ENCODE data around the gene PTPRM.

PTPRM gene

DNA sequence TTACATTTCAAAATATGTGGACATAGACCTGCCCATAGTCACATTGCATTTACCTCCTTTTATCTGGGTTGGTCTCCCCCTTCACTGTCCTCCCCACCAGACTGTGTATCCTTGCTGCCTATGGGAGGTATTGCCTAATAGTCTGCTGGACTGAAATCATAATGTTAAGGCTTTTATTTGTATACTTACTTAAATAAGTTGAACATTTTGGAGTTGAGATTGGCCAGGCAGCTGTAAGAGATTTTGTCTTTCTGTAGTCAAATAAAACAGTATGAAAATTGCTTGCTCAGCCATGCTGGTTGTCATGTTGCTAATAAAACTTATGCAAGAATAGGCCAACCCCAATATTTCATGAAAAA lies 280.9 kb downstream of the PTPRM start:
- 0 out of 2 replicates have a peak, but pooled peaks cover 4% of the 10 kb centered on the region for H3K9me3 ChIP-seq (ENCODE audit: control insufficient read depth, insufficient read depth, low read length)
- no peaks in the 10 kb centered on the region for H4K20me1 ChIP-seq (ENCODE audit: control insufficient read depth, insufficient read depth, low read depth, low read length)
- H3F3A ChIP-seq (ENCODE audit: control insufficient read depth, insufficient read depth) = no peaks in the 10 kb centered on the region
- no peaks in the 10 kb centered on the region for H3K36me3 ChIP-seq (ENCODE audit: control insufficient read depth, low read length)
- H3K4me2 ChIP-seq (ENCODE audit: low read length) = no peak overlapping the region
- H3K4me3 ChIP-seq (ENCODE audit: low read length) = no peak overlapping the region
- TF ChIP-seq, protein P1, sequence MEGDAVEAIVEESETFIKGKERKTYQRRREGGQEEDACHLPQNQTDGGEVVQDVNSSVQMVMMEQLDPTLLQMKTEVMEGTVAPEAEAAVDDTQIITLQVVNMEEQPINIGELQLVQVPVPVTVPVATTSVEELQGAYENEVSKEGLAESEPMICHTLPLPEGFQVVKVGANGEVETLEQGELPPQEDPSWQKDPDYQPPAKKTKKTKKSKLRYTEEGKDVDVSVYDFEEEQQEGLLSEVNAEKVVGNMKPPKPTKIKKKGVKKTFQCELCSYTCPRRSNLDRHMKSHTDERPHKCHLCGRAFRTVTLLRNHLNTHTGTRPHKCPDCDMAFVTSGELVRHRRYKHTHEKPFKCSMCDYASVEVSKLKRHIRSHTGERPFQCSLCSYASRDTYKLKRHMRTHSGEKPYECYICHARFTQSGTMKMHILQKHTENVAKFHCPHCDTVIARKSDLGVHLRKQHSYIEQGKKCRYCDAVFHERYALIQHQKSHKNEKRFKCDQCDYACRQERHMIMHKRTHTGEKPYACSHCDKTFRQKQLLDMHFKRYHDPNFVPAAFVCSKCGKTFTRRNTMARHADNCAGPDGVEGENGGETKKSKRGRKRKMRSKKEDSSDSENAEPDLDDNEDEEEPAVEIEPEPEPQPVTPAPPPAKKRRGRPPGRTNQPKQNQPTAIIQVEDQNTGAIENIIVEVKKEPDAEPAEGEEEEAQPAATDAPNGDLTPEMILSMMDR (IDR thresholded peaks at IDR 0.05; ENCODE audit: low read depth, low read length, poor library complexity, severe bottlenecking) = no peak
- no peak for TF ChIP-seq EZH2phosphoT487 (IDR thresholded peaks at IDR 0.05; ENCODE audit: borderline replicate concordance, low read length)
- H3K27ac ChIP-seq (ENCODE audit: low read depth, low read length) = no peak overlapping the region
- no peaks in the 10 kb centered on the region for H3K9me2 ChIP-seq (replicated peaks; ENCODE audit: control insufficient read depth, low read length)
- no peaks in the 10 kb centered on the region for H3K4me1 ChIP-seq (ENCODE audit: control insufficient read depth, low read length)
- H3K27me3 ChIP-seq (ENCODE audit: control insufficient read depth, low read length) = no peaks in the 10 kb centered on the region
- H3K79me2 ChIP-seq (ENCODE audit: control insufficient read depth, low read length) = no peaks in the 10 kb centered on the region

DNA sequence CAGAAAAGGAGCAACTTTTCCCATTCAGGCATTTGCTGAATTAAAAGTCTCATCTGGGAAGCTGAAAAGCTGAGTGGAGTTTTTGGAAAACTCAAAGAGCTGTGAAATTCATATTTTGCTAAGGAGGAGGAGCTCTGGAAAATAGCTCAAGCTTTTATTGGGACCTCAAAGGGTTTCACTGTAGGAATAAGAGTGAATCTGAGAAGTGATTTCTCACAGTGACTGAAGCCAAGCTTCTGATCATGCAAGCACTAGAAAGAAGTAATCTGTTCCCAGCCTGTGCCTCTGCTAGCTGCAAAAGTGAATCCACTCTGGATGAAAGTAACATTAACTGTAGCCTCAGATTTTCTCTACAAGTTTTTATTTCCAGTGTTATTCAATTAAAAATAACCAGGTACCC lies 283.3 kb downstream of the PTPRM start:
- Histone ChIP-seq H3K4me1 (ENCODE audit: control insufficient read depth, low read length) (no peaks in the 10 kb centered on the region), H3K27me3 (ENCODE audit: control insufficient read depth, low read length) (no peaks in the 10 kb centered on the region), H3K9me3 (ENCODE audit: control insufficient read depth, insufficient read depth, low read length) (no peaks in the 10 kb centered on the region), H3K27ac (ENCODE audit: low read depth, low read length) (no peak overlapping the region), H3K4me3 (ENCODE audit: low read length) (no peak overlapping the region), H3K79me2 (ENCODE audit: control insufficient read depth, low read length) (no peaks in the 10 kb centered on the region), H3K36me3 (ENCODE audit: control insufficient read depth, low read length) (no peaks in the 10 kb centered on the region), H3K9me2 (replicated peaks; ENCODE audit: control insufficient read depth, low read length) (no peaks in the 10 kb centered on the region), H3K4me2 (ENCODE audit: low read length) (no peak overlapping the region), H4K20me1 (ENCODE audit: control insufficient read depth, insufficient read depth, low read depth, low read length) (no peaks in the 10 kb centered on the region), H3F3A (ENCODE audit: control insufficient read depth, insufficient read depth) (no peaks in the 10 kb centered on the region)
- TF ChIP-seq EZH2phosphoT487 (IDR thresholded peaks at IDR 0.05; ENCODE audit: borderline replicate concordance, low read length) = no peak
- TF ChIP-seq, protein P1 (IDR thresholded peaks at IDR 0.05; ENCODE audit: low read depth, low read length, poor library complexity, severe bottlenecking) = no peak

DNA sequence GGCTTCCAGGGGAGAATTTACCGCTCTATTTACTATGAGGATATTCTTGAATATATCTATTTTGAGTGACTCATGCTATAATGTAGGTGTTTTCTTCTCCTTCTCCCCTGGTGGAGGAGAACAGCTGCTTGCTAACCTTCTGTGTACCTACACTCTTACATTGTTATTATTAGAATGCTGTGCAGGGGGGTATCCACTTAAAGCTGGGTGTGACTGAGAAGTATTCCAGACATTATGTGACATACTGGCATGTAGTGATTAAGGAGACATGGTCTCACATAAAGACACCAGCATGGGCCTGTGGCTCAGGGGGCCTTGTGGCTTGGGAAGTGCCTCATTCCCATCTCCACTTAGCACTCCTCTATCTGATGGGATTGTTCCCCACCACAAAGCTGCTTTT lies 287.9 kb downstream of the PTPRM start:
- Histone ChIP-seq H3F3A (ENCODE audit: control insufficient read depth, insufficient read depth) (no peaks in the 10 kb centered on the region), H3K27ac (ENCODE audit: low read depth, low read length) (no peak overlapping the region), H3K4me1 (ENCODE audit: control insufficient read depth, low read length) (no peaks in the 10 kb centered on the region), H3K27me3 (ENCODE audit: control insufficient read depth, low read length) (no peaks in the 10 kb centered on the region), H4K20me1 (ENCODE audit: control insufficient read depth, insufficient read depth, low read depth, low read length) (no peaks in the 10 kb centered on the region), H3K9me3 (ENCODE audit: control insufficient read depth, insufficient read depth, low read length) (no peaks in the 10 kb centered on the region), H3K9me2 (replicated peaks; ENCODE audit: control insufficient read depth, low read length) (no peaks in the 10 kb centered on the region), H3K4me3 (ENCODE audit: low read length) (no peak overlapping the region), H3K79me2 (ENCODE audit: control insufficient read depth, low read length) (no peaks in the 10 kb centered on the region), H3K4me2 (ENCODE audit: low read length) (no peak overlapping the region), H3K36me3 (ENCODE audit: control insufficient read depth, low read length) (no peaks in the 10 kb centered on the region)
- TF ChIP-seq, protein P1 (IDR thresholded peaks at IDR 0.05; ENCODE audit: low read depth, low read length, poor library complexity, severe bottlenecking) = no peak
- TF ChIP-seq EZH2phosphoT487 (IDR thresholded peaks at IDR 0.05; ENCODE audit: borderline replicate concordance, low read length) = no peak

DNA sequence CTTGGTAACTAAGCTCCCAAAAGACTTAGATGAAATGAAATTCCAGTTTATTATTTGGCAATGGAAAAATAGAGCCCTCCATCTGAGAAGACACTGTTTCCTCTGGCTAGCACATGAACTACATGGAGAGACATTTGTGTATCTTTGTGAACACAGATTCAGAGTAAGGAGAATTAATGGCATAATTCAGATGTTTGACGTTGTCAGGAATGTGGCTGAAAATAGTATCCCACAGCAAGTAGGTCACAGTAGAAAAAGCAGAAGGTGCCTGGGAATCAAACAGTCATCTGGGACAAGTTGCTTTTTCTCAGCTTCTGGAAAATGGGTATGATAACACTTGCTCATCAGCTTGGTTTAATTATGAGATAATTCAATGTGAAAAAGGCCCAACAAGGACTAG lies 288.6 kb downstream of the PTPRM start:
- H3K27me3 ChIP-seq (ENCODE audit: control insufficient read depth, low read length) = no peaks in the 10 kb centered on the region
- no peaks in the 10 kb centered on the region for H3K79me2 ChIP-seq (ENCODE audit: control insufficient read depth, low read length)
- no peaks in the 10 kb centered on the region for H4K20me1 ChIP-seq (ENCODE audit: control insufficient read depth, insufficient read depth, low read depth, low read length)
- H3K9me3 ChIP-seq (ENCODE audit: control insufficient read depth, insufficient read depth, low read length) = no peaks in the 10 kb centered on the region
- H3F3A ChIP-seq (ENCODE audit: control insufficient read depth, insufficient read depth) = no peaks in the 10 kb centered on the region
- TF ChIP-seq, protein P1 (IDR thresholded peaks at IDR 0.05; ENCODE audit: low read depth, low read length, poor library complexity, severe bottlenecking) = no peak
- TF ChIP-seq EZH2phosphoT487 (IDR thresholded peaks at IDR 0.05; ENCODE audit: borderline replicate concordance, low read length) = no peak
- no peak overlapping the region for H3K27ac ChIP-seq (ENCODE audit: low read depth, low read length)
- no peak overlapping the region for H3K4me3 ChIP-seq (ENCODE audit: low read length)
- no peaks in the 10 kb centered on the region for H3K9me2 ChIP-seq (replicated peaks; ENCODE audit: control insufficient read depth, low read length)
- no peak overlapping the region for H3K4me2 ChIP-seq (ENCODE audit: low read length)
- no peaks in the 10 kb centered on the region for H3K36me3 ChIP-seq (ENCODE audit: control insufficient read depth, low read length)
- no peaks in the 10 kb centered on the region for H3K4me1 ChIP-seq (ENCODE audit: control insufficient read depth, low read length)
